ENCODE data around the gene MYO18B. TPM values are rescaled to one million over a fixed set of nuclear protein-coding genes. Genes with fewer than 3 reads are reported as not detected.

The MYO18B gene
- total and polyA plus RNA-seq, 2 of the 4 experiments (the other 2 are of a cell fraction), result under 0.01 TPM; not detected in 1

GRCh38 chr22:25828422-25828821, 86.4 kb downstream of the MYO18B start:
- TF ChIP-seq, protein P1, sequence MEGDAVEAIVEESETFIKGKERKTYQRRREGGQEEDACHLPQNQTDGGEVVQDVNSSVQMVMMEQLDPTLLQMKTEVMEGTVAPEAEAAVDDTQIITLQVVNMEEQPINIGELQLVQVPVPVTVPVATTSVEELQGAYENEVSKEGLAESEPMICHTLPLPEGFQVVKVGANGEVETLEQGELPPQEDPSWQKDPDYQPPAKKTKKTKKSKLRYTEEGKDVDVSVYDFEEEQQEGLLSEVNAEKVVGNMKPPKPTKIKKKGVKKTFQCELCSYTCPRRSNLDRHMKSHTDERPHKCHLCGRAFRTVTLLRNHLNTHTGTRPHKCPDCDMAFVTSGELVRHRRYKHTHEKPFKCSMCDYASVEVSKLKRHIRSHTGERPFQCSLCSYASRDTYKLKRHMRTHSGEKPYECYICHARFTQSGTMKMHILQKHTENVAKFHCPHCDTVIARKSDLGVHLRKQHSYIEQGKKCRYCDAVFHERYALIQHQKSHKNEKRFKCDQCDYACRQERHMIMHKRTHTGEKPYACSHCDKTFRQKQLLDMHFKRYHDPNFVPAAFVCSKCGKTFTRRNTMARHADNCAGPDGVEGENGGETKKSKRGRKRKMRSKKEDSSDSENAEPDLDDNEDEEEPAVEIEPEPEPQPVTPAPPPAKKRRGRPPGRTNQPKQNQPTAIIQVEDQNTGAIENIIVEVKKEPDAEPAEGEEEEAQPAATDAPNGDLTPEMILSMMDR (conservative IDR thresholded peaks at IDR 0.05; ENCODE audit: low read depth, low read length), result no peak
- H3K9me1 ChIP-seq (ENCODE audit: insufficient read depth, low read length), result no peaks in the 10 kb centered on the region
- dilution Hi-C loops (cut with HindIII; ENCODE audit: low sequenced_read_pairs, unreplicated experiment), result no loop called here
- no peak overlapping the region for H3K14ac ChIP-seq (replicated peaks; ENCODE audit: low read depth, low read length)
- H3K4me2 ChIP-seq (ENCODE audit: low read depth, low read length), result no peak overlapping the region
- DNase-seq, result no peak
- H4K20me1 ChIP-seq (ENCODE audit: insufficient read depth, low read length), result no peaks in the 10 kb centered on the region
- H3K4me3 ChIP-seq (ENCODE audit: insufficient read depth, low read depth, low read length), result no peak overlapping the region
- intact Hi-C loops (cut with micrococcal nuclease), result no loop called here
- H2BK5ac ChIP-seq (ENCODE audit: low read depth, low read length, poor library complexity, severe bottlenecking), result no peak overlapping the region
- H2AFZ ChIP-seq (replicated peaks; ENCODE audit: low read length, poor library complexity), result no peak overlapping the region
- H3K56ac ChIP-seq (ENCODE audit: extremely low read depth, insufficient read depth, low read length), result no peak overlapping the region
- H3K36me3 ChIP-seq (ENCODE audit: control insufficient read depth, insufficient read depth, low read length), result no peaks in the 10 kb centered on the region
- H2AK5ac ChIP-seq (ENCODE audit: low read depth, low read length), result no peak overlapping the region
- no peak overlapping the region for H4K8ac ChIP-seq (ENCODE audit: low read depth in 2 of 2, low read length in 2 of 2)
- H3K79me1 ChIP-seq (ENCODE audit: low read depth in 1 of 2, low read length in 2 of 2), result no peaks in the 10 kb centered on the region
- no peak overlapping the region for H3K9ac ChIP-seq (ENCODE audit: low read depth, low read length)
- H3K18ac ChIP-seq (ENCODE audit: low read depth, low read length), result no peak overlapping the region
- no peak overlapping the region for H3K4ac ChIP-seq (ENCODE audit: low read depth, low read length)
- H3K9me3 ChIP-seq (ENCODE audit: control insufficient read depth, insufficient read depth, low read length), result peaks cover 11% of the 10 kb centered on the region; the same call in 1 of the 2 replicates
- no peak overlapping the region for H2BK120ac ChIP-seq (ENCODE audit: low read depth, low read length)
- H2BK20ac ChIP-seq (ENCODE audit: low read depth, low read length), result no peak overlapping the region
- in situ Hi-C loops (cut with MboI; ENCODE audit: low sequenced_read_pairs), result no loop called here
- BruUV-seq (replicated peaks), result no TSS peak
- no peak for ATAC-seq (ENCODE audit: low read depth)
- no peak overlapping the region for H3K23ac ChIP-seq (ENCODE audit: low read depth, low read length)
- no peaks in the 10 kb centered on the region for H3K4me1 ChIP-seq (ENCODE audit: control insufficient read depth, insufficient read depth, low read length)
- no peaks in the 10 kb centered on the region for H3K27me3 ChIP-seq (ENCODE audit: control insufficient read depth, insufficient read depth, low read length)
- CTCF ChIA-PET, result no interaction called here
- no peak overlapping the region for H4K5ac ChIP-seq (ENCODE audit: low read depth, low read length)
- no peak overlapping the region for H3K27ac ChIP-seq (ENCODE audit: insufficient read depth, low read length)
- no peak overlapping the region for H4K91ac ChIP-seq (ENCODE audit: insufficient read depth, low read depth, low read length)
- POLR2A ChIA-PET (ENCODE audit: unreplicated experiment), result no interaction called here
- H2AK9ac ChIP-seq (replicated peaks; ENCODE audit: low read depth, low read length, poor library complexity), result no peak overlapping the region
- H2BK15ac ChIP-seq (ENCODE audit: low read depth, low read length), result no peak overlapping the region
